WTC11 (cell line): ENCODE data around the gene WLS. TPM values are rescaled to one million over a fixed set of nuclear protein-coding genes. Genes with fewer than 3 reads are reported as not detected.

Experiments used
- ATAC-seq: fragments of 200-7000 bp; cut with Tn5 transposase; 2 replicates; pipeline ENCODE4 v1.10.0; 2021; ENCODE audit warnings: mild to moderate bottlenecking, moderate library complexity
- CTCF ChIA-PET: fragments of 300-600 bp; sonication (Branson Sonifier 250); formaldehyde crosslinking; loops from one replicate; lab custom pipeline; 2021; ENCODE audit warnings: antibody characterized with exemption; lab: Charles Lee
- POLR2A ChIA-PET: fragments of 350-600 bp; sonication (Branson Sonifier 250); formaldehyde crosslinking; loops from one replicate; lab custom pipeline; 2021; ENCODE audit warnings: antibody characterized with exemption; lab: Charles Lee
- DNase-seq: peaks from one replicate; pipeline ENCODE4 v3.0.0; 2021; ENCODE audit warnings: low spot score
- H3K27ac Mint-ChIP-seq: 2 replicates; pipeline ENCODE4 v1.8.0; 2021; ENCODE audit warnings: mixed read lengths
- H3K27me3 Mint-ChIP-seq: 2 replicates; pipeline ENCODE4 v1.8.0; 2021; ENCODE audit warnings: low read depth, mild to moderate bottlenecking, moderate library complexity, mixed read lengths
- H3K36me3 Mint-ChIP-seq: 2 replicates; pipeline ENCODE4 v1.8.0; 2021; ENCODE audit warnings: mixed read lengths
- H3K4me1 Mint-ChIP-seq: 2 replicates; pipeline ENCODE4 v1.8.0; 2022; ENCODE audit warnings: mixed read lengths
- H3K4me3 Mint-ChIP-seq: 2 replicates; pipeline ENCODE4 v1.8.0; 2021; ENCODE audit warnings: mild to moderate bottlenecking, moderate library complexity, mixed read lengths
- H3K9me3 Mint-ChIP-seq: 2 replicates; pipeline ENCODE4 v1.8.0; 2021; ENCODE audit warnings: mixed read lengths
- E2F4 ChIP-seq: sonication (generic); formaldehyde crosslinking; IDR thresholded peaks from 2 replicates; pipeline ENCODE4 v1.8.1; 2022; ENCODE audit warnings: low read depth, mild to moderate bottlenecking, moderate library complexity, missing genetic modification reagents, borderline replicate concordance
- EMX1 ChIP-seq: fragments of 250-450 bp; sonication (Bioruptor Pico); IDR thresholded peaks from 2 replicates; pipeline ENCODE4 v1.8.0; 2021; ENCODE audit warnings: mild to moderate bottlenecking
- ERG ChIP-seq: fragments of 250-450 bp; sonication (Bioruptor Pico); IDR thresholded peaks from 2 replicates; pipeline ENCODE4 v1.8.0; 2021; ENCODE audit warnings: mild to moderate bottlenecking
- FOXP1 ChIP-seq: sonication (generic); formaldehyde crosslinking; IDR thresholded peaks from 2 replicates; pipeline ENCODE4 v1.8.0; 2022; ENCODE audit warnings: missing genetic modification reagents, mild to moderate bottlenecking, moderate library complexity, borderline replicate concordance
- GRHL2 ChIP-seq: fragments of 250-450 bp; sonication (Bioruptor Pico); IDR thresholded peaks from 2 replicates; pipeline ENCODE4 v1.8.0; 2022; ENCODE audit warnings: mild to moderate bottlenecking, moderate library complexity; ENCODE audit not compliant: insufficient replicate concordance, severe bottlenecking
- GTF2I ChIP-seq: fragments of 250-450 bp; sonication (Bioruptor Pico); conservative IDR thresholded peaks from 2 replicates; pipeline ENCODE4 v1.4.0; 2021; ENCODE audit warnings: mild to moderate bottlenecking
- JUN ChIP-seq: sonication (generic); formaldehyde crosslinking; IDR thresholded peaks from 2 replicates; pipeline ENCODE4 v1.8.0; 2023; ENCODE audit warnings: mild to moderate bottlenecking, missing genetic modification reagents
- MXD4 ChIP-seq: fragments of 250-450 bp; sonication (Bioruptor Pico); IDR thresholded peaks from 2 replicates; pipeline ENCODE4 v1.8.0; 2021; ENCODE audit warnings: mild to moderate bottlenecking, moderate library complexity, borderline replicate concordance
- NFE2L1 ChIP-seq: sonication (generic); formaldehyde crosslinking; IDR thresholded peaks from 2 replicates; pipeline ENCODE4 v1.8.1; 2023; ENCODE audit warnings: missing genetic modification reagents
- NR1H2 ChIP-seq: sonication (generic); formaldehyde crosslinking; IDR thresholded peaks from 2 replicates; pipeline ENCODE4 v1.9.0; 2021; ENCODE audit warnings: mild to moderate bottlenecking, moderate library complexity, missing genetic modification reagents
- NR2C2 ChIP-seq: sonication (generic); formaldehyde crosslinking; IDR thresholded peaks from 2 replicates; pipeline ENCODE4 v1.8.0; 2022; ENCODE audit warnings: mild to moderate bottlenecking, missing genetic modification reagents
- NR3C1 ChIP-seq: sonication (generic); formaldehyde crosslinking; conservative IDR thresholded peaks from 2 replicates; pipeline ENCODE4 v1.8.1; 2023; ENCODE audit warnings: low read depth, mild to moderate bottlenecking, missing genetic modification reagents
- PRDM15 ChIP-seq: sonication (generic); formaldehyde crosslinking; IDR thresholded peaks from 2 replicates; pipeline ENCODE4 v1.8.0; 2022; ENCODE audit warnings: missing genetic modification reagents
- PRRX2 ChIP-seq: fragments of 250-450 bp; sonication (Bioruptor Pico); IDR thresholded peaks from 2 replicates; pipeline ENCODE4 v1.8.0; 2021; ENCODE audit warnings: mild to moderate bottlenecking
- RELA ChIP-seq: sonication (generic); formaldehyde crosslinking; IDR thresholded peaks from 2 replicates; pipeline ENCODE4 v1.8.1; 2022; ENCODE audit warnings: missing genetic modification reagents, mild to moderate bottlenecking, borderline replicate concordance
- SMAD4 ChIP-seq: sonication (generic); formaldehyde crosslinking; IDR thresholded peaks from 2 replicates; pipeline ENCODE4 v1.8.0; 2022; ENCODE audit warnings: mild to moderate bottlenecking, missing genetic modification reagents
- SP1 ChIP-seq: sonication (generic); formaldehyde crosslinking; conservative IDR thresholded peaks from 2 replicates; pipeline ENCODE4 v1.8.1; 2022; ENCODE audit warnings: missing genetic modification reagents
- TEAD1 ChIP-seq: sonication (generic); formaldehyde crosslinking; IDR thresholded peaks from 2 replicates; pipeline ENCODE4 v1.8.0; 2022; ENCODE audit warnings: mild to moderate bottlenecking, missing genetic modification reagents
- ZNF416 ChIP-seq: fragments of 250-450 bp; sonication (Bioruptor Pico); IDR thresholded peaks from 2 replicates; pipeline ENCODE4 v1.9.0; 2021; ENCODE audit warnings: mild to moderate bottlenecking, inconsistent platforms
- ZNF532 ChIP-seq: fragments of 250-450 bp; sonication (Bioruptor Pico); IDR thresholded peaks from 2 replicates; pipeline ENCODE4 v1.9.0; 2021; ENCODE audit warnings: mild to moderate bottlenecking, borderline replicate concordance
- ZNF671 ChIP-seq: fragments of 250-450 bp; sonication (Bioruptor Pico); IDR thresholded peaks from 2 replicates; pipeline ENCODE4 v1.8.0; 2021; ENCODE audit warnings: mild to moderate bottlenecking
- total RNA-seq: library from RNA; stranded (reverse); gene quantifications from 3 replicates; pipeline ENCODE4 v1.2.3, GENCODE V29; 2021
- TF ChIP-seq, protein P1 (sequence below): sonication (generic); formaldehyde crosslinking; IDR thresholded peaks from 2 replicates; pipeline ENCODE4 v1.8.1; 2022; ENCODE audit warnings: mild to moderate bottlenecking, missing genetic modification reagents, moderate library complexity, borderline replicate concordance
- TF ChIP-seq, protein P2 (sequence below): sonication (generic); formaldehyde crosslinking; IDR thresholded peaks from 2 replicates; pipeline ENCODE4 v1.8.0; 2022; ENCODE audit warnings: mild to moderate bottlenecking, missing genetic modification reagents
- TF ChIP-seq, protein P3 (sequence below): sonication (generic); formaldehyde crosslinking; IDR thresholded peaks from 2 replicates; pipeline ENCODE4 v1.8.0; 2022; ENCODE audit warnings: mild to moderate bottlenecking, missing genetic modification reagents
- TF ChIP-seq, protein P4 (sequence below): fragments of 250-450 bp; sonication (Bioruptor Pico); IDR thresholded peaks from 2 replicates; pipeline ENCODE4 v2.1.2; 2022; ENCODE audit warnings: mild to moderate bottlenecking, moderate library complexity

WLS gene
- total RNA-seq, 1 experiment from 2014 or later: 4.5 TPM

DNA sequence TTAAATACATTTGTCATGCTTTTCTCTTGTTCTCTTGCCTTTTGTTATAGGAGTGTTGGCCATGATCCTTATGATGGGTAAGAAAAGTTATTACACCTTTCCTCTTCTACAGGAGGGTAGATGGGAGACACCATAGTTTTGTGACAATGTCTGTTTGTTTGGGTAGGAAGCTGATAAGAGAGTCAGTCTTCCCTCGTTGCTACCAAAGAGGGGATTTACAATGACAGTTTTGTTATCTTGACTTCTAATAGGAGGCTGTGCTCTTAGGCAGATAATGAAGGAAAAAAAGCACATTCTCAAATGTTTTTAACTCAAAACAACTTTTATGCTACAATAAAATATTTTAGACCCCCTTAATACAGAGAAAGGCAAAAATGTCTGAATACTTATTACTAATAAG, 48.0 kb upstream of the WLS start (continued):
- no peak for TF ChIP-seq ZNF532 (CRISPR knock-in tag)

DNA sequence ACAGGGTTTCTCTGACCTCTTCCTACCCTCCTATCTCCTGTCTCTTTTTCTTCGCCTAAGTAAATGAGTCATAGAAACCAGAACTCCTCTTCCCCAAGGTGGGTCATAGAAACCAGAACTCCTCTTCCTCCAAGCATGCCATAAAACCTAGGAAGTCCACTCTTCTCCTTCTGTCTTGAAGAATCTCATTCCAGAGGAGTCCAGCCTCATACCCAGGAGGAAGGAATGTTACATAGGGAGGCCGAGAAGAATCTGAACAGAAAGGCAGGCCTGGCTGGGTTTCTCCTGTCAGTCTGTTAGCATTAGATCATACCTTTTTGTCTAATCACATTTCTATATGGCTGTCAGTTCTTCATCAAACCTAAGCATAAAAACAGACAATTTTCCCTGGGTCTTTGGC, 47.5 kb upstream of the WLS start:
- Mint-ChIP-seq H3K27ac (no peak overlapping the region), H3K27me3 (peaks cover 78% of the 10 kb centered on the region)
- CTCF ChIA-PET: no interaction called here

GRCh38 chr1:68278221-68278620, 45.9 kb upstream of the WLS start:
- CTCF ChIA-PET: interaction anchor here (1.3 kb wide), 1 partner anchor 15 kb away, joined by 3 read pairs; no protein-coding TSS in a partner anchor
- peaks cover 95% of the 10 kb centered on the region for H3K27me3 Mint-ChIP-seq
- DNase-seq (no peak), ATAC-seq (no peak)
- no peak overlapping the region for H3K4me3 Mint-ChIP-seq
- H3K9me3 Mint-ChIP-seq: peaks cover 9% of the 10 kb centered on the region
- no peaks in the 10 kb centered on the region for H3K36me3 Mint-ChIP-seq
- TF ChIP-seq MXD4 (CRISPR knock-in tag) (no peak), SMAD4 (CRISPR knock-in tag) (no peak), JUN (no peak), PRDM15 (CRISPR knock-in tag) (no peak), E2F4 (CRISPR knock-in tag) (no peak), NR3C1 (CRISPR knock-in tag) (no peak)
- TF ChIP-seq, protein P1, sequence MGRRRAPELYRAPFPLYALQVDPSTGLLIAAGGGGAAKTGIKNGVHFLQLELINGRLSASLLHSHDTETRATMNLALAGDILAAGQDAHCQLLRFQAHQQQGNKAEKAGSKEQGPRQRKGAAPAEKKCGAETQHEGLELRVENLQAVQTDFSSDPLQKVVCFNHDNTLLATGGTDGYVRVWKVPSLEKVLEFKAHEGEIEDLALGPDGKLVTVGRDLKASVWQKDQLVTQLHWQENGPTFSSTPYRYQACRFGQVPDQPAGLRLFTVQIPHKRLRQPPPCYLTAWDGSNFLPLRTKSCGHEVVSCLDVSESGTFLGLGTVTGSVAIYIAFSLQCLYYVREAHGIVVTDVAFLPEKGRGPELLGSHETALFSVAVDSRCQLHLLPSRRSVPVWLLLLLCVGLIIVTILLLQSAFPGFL (CRISPR knock-in tag): no peak
- TF ChIP-seq, protein P2, sequence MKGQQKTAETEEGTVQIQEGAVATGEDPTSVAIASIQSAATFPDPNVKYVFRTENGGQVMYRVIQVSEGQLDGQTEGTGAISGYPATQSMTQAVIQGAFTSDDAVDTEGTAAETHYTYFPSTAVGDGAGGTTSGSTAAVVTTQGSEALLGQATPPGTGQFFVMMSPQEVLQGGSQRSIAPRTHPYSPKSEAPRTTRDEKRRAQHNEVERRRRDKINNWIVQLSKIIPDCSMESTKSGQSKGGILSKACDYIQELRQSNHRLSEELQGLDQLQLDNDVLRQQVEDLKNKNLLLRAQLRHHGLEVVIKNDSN (CRISPR knock-in tag): no peak
- H3K4me1 Mint-ChIP-seq: peaks cover 28% of the 10 kb centered on the region
- POLR2A ChIA-PET: interaction anchor here (0.7 kb wide), 1 partner anchor 112 kb away, joined by 4 read pairs; no protein-coding TSS in a partner anchor
- H3K27ac Mint-ChIP-seq: no peak overlapping the region

More for the DNA sequence above, 47.5 kb upstream of the WLS start:
- ATAC-seq (no peak), DNase-seq (no peak)
- Mint-ChIP-seq H3K4me3 (no peak overlapping the region), H3K9me3 (peaks cover 9% of the 10 kb centered on the region), H3K4me1 (peaks cover 28% of the 10 kb centered on the region), H3K36me3 (no peaks in the 10 kb centered on the region)
- POLR2A ChIA-PET: no interaction called here
- TF ChIP-seq ZNF416 (CRISPR knock-in tag): no peak
- TF ChIP-seq ZNF671: no peak
- TF ChIP-seq NR1H2 (CRISPR knock-in tag): no peak
- TF ChIP-seq EMX1 (CRISPR knock-in tag): no peak
- TF ChIP-seq, protein P3, sequence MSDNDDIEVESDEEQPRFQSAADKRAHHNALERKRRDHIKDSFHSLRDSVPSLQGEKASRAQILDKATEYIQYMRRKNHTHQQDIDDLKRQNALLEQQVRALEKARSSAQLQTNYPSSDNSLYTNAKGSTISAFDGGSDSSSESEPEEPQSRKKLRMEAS (CRISPR knock-in tag): no peak
- no peak for TF ChIP-seq PRRX2 (CRISPR knock-in tag)
- TF ChIP-seq JUN: no peak
- TF ChIP-seq RELA (CRISPR knock-in tag): no peak
- TF ChIP-seq FOXP1 (CRISPR knock-in tag): no peak
- no peak for TF ChIP-seq SP1 (CRISPR knock-in tag)
- no peak for TF ChIP-seq GRHL2
- TF ChIP-seq GTF2I: no peak
- TF ChIP-seq TEAD1 (CRISPR knock-in tag): no peak
- no peak for TF ChIP-seq ERG (CRISPR knock-in tag)
- no peak for TF ChIP-seq NR3C1 (CRISPR knock-in tag)
- TF ChIP-seq, protein P4, sequence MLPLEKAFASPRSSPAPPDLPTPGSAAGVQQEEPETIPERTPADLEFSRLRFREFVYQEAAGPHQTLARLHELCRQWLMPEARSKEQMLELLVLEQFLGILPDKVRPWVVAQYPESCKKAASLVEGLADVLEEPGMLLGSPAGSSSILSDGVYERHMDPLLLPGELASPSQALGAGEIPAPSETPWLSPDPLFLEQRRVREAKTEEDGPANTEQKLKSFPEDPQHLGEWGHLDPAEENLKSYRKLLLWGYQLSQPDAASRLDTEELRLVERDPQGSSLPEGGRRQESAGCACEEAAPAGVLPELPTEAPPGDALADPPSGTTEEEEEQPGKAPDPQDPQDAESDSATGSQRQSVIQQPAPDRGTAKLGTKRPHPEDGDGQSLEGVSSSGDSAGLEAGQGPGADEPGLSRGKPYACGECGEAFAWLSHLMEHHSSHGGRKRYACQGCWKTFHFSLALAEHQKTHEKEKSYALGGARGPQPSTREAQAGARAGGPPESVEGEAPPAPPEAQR (CRISPR knock-in tag): no peak
- TF ChIP-seq NFE2L1: no peak
- no peak for TF ChIP-seq NR2C2 (CRISPR knock-in tag)
